Measurements from ENCODE around the gene C12orf60. TPM values are rescaled to one million over a fixed set of nuclear protein-coding genes. Genes with fewer than 3 reads are reported as not detected.

The C12orf60 gene
- total RNA-seq, 1 experiment from 2014 or later: 1.9 TPM

- H2BK5ac ChIP-seq (ENCODE audit: insufficient read length, low read length): no peak overlapping the region
- no peaks in the 10 kb centered on the region for H3K79me2 ChIP-seq (ENCODE audit: insufficient read depth, low read length)
- no peak overlapping the region for H3T11ph ChIP-seq (ENCODE audit: low read length)
- no peaks in the 10 kb centered on the region for H3K4me1 ChIP-seq (ENCODE audit: insufficient read depth, low read length)
- Mint-ChIP-seq H3K27ac (no peak overlapping the region), H3K9me3 (peaks cover 15 to 18% of the 10 kb centered on the region in 2 experiments), H3K4me1 (no peaks in the 10 kb centered on the region), H3K27me3 (ENCODE audit: low read depth) (peaks cover 4% of the 10 kb centered on the region; the same call in 1 of the 2 replicates), H3K4me3 (no peak overlapping the region), H3K36me3 (ENCODE audit: insufficient read depth in 1 of 3, low read depth in 3 of 3) (peaks cover 9 to 13% (median 9%) of the 10 kb centered on the region in 3 experiments; a peak in 6 of 7 replicates)
- H3K9me3 ChIP-seq (ENCODE audit: control insufficient read depth, low read depth, low read length): no peaks in the 10 kb centered on the region
- no peak for DNase-seq
- WGBS (ENCODE audit: extremely low coverage, insufficient read length, low lambda C conversion rate): no CpG with 5 or more reads among the region's 1 CpG
- H3K23me2 ChIP-seq (ENCODE audit: insufficient read length, low read depth, low read length, poor library complexity, severe bottlenecking): no peaks in the 10 kb centered on the region
- H2AFZ ChIP-seq (ENCODE audit: low read length): no peak overlapping the region
- no peaks in the 10 kb centered on the region for H4K20me1 ChIP-seq (ENCODE audit: control insufficient read depth, insufficient read depth, insufficient read length)
- no peak overlapping the region for H3K23ac ChIP-seq (ENCODE audit: insufficient read length, low read depth, low read length)
- H4K91ac ChIP-seq (ENCODE audit: insufficient read length, low read depth, low read length): no peak overlapping the region
- H2BK12ac ChIP-seq (ENCODE audit: insufficient read length, low read depth, low read length): no peak overlapping the region
- H4K8ac ChIP-seq (replicated peaks; ENCODE audit: insufficient read length, low read depth, low read length): no peak overlapping the region
- H2AK5ac ChIP-seq (ENCODE audit: insufficient read length, low read length): no peak overlapping the region
- H2BK15ac ChIP-seq (ENCODE audit: low read depth, low read length): no peak overlapping the region
- no peak overlapping the region for H2BK120ac ChIP-seq (ENCODE audit: low read depth, low read length, poor library complexity, severe bottlenecking)
- H4K5ac ChIP-seq (ENCODE audit: insufficient read length, low read depth, low read length): no peak overlapping the region
- no peaks in the 10 kb centered on the region for H3K27me3 ChIP-seq (ENCODE audit: insufficient read depth, low read length)
- H3K4me2 ChIP-seq (ENCODE audit: insufficient read depth, insufficient read length, low read length): no peak overlapping the region
- H3K56ac ChIP-seq (ENCODE audit: insufficient read length, low read depth, low read length): no peak overlapping the region
- H3K14ac ChIP-seq (ENCODE audit: insufficient read depth, low read length): no peak overlapping the region
- H3K27ac ChIP-seq (ENCODE audit: insufficient read length, low read depth, low read length): no peak overlapping the region
- no peak overlapping the region for H3K18ac ChIP-seq (ENCODE audit: insufficient read length, low read depth, low read length)
- TF ChIP-seq, protein P1, sequence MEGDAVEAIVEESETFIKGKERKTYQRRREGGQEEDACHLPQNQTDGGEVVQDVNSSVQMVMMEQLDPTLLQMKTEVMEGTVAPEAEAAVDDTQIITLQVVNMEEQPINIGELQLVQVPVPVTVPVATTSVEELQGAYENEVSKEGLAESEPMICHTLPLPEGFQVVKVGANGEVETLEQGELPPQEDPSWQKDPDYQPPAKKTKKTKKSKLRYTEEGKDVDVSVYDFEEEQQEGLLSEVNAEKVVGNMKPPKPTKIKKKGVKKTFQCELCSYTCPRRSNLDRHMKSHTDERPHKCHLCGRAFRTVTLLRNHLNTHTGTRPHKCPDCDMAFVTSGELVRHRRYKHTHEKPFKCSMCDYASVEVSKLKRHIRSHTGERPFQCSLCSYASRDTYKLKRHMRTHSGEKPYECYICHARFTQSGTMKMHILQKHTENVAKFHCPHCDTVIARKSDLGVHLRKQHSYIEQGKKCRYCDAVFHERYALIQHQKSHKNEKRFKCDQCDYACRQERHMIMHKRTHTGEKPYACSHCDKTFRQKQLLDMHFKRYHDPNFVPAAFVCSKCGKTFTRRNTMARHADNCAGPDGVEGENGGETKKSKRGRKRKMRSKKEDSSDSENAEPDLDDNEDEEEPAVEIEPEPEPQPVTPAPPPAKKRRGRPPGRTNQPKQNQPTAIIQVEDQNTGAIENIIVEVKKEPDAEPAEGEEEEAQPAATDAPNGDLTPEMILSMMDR (conservative IDR thresholded peaks at IDR 0.05): no peak
- no peak overlapping the region for H3K9ac ChIP-seq (ENCODE audit: extremely low read depth, insufficient read length, low read length)
- H3K79me1 ChIP-seq (ENCODE audit: insufficient read depth, low read depth, low read length, poor library complexity, severe bottlenecking): no peaks in the 10 kb centered on the region
- no peak overlapping the region for H2BK20ac ChIP-seq (ENCODE audit: low read depth, low read length, poor library complexity, severe bottlenecking)
- no peak overlapping the region for H3K4ac ChIP-seq (ENCODE audit: low read depth, low read length)
Measured at GRCh38 chr12:14871247-14871646, 67.8 kb downstream of the C12orf60 start.
